ENCODE results near the gene NEURL3.
"Not testable (repeated sequence)": the region's sequence is repeated elsewhere in the genome, so short reads cannot be mapped to it uniquely, and the experiment has no call there.

Gene NEURL3

GRCh38 chr2:96506907-96507240 lies 1.7 kb upstream of the NEURL3 start:
- no peak for DNase-seq (ENCODE audit: low spot score)

- DNase-seq (ENCODE audit: low spot score): no peak
Observed at GRCh38 chr2:96506016-96506906, 1.1 kb upstream of the NEURL3 start.

GRCh38 chr2:96503637-96504243 lies 1.4 kb downstream of the NEURL3 start:
- DNase-seq (ENCODE audit: low spot score): no peak

GRCh38 chr2:96502891-96503636 lies 2.1 kb downstream of the NEURL3 start:
- no peak for DNase-seq (ENCODE audit: low spot score)

GRCh38 chr2:96501886-96502810 lies 3.0 kb downstream of the NEURL3 start:
- DNase-seq (ENCODE audit: low spot score): no peak

GRCh38 chr2:96501471-96501874 lies 3.7 kb downstream of the NEURL3 start:
- no peak for DNase-seq (ENCODE audit: low spot score)

- no peak for DNase-seq (ENCODE audit: low spot score)
Observed at GRCh38 chr2:96500385-96501066, 4.6 kb downstream of the NEURL3 start.

- DNase-seq (ENCODE audit: low spot score): no peak
Observed at GRCh38 chr2:96499061-96499960, 5.8 kb downstream of the NEURL3 start.

- DNase-seq (ENCODE audit: low spot score): not testable (repeated sequence)
Observed at GRCh38 chr2:96498611-96499010, 6.5 kb downstream of the NEURL3 start.

GRCh38 chr2:96498021-96498431 lies 7.1 kb downstream of the NEURL3 start:
- no peak for DNase-seq (ENCODE audit: low spot score)

GRCh38 chr2:96495982-96496629 lies 9.1 kb downstream of the NEURL3 start:
- DNase-seq (ENCODE audit: low spot score): no peak

GRCh38 chr2:96494188-96494587 lies 11.0 kb downstream of the NEURL3 start:
- DNase-seq (ENCODE audit: low spot score): no peak

GRCh38 chr2:96493072-96493471 lies 12.1 kb downstream of the NEURL3 start:
- no peak for DNase-seq (ENCODE audit: low spot score)

- DNase-seq (ENCODE audit: low spot score): no peak
Observed at GRCh38 chr2:96491860-96492497, 13.2 kb downstream of the NEURL3 start.

GRCh38 chr2:96489663-96490062 lies 15.5 kb downstream of the NEURL3 start:
- no peak for DNase-seq (ENCODE audit: low spot score)

GRCh38 chr2:96489261-96489660 lies 15.9 kb downstream of the NEURL3 start:
- no peak for DNase-seq (ENCODE audit: low spot score)

- DNase-seq (ENCODE audit: low spot score): no peak
Observed at GRCh38 chr2:96486696-96487095, 18.5 kb downstream of the NEURL3 start.

GRCh38 chr2:96485751-96486651 lies 19.2 kb downstream of the NEURL3 start:
- no peak for DNase-seq (ENCODE audit: low spot score)

All from ecto neural progenitor cell (in vitro differentiated cells).